ENCODE measurements around the gene TSPAN9.

TSPAN9 gene

DNA sequence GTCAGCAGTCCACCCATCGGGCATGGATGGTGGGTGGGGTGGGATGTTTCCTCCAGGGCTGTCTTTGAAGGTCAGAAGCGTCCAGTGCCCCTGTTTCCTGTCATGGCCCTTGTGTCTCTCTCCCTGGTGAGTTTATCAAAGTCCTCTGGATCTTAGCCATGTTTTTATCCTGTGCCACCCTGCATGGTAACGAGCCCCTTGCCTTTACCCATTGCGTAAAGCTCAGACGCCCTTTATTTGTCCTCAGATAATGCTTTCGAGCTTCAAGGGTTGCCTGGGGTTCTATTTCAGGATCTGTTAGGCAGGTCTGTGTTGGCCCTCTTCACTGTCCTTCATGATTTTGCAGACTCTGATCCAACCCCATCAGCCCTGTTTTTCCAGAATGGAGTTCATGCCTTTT, 172.9 kb downstream of the TSPAN9 start:
- Histone ChIP-seq H3K27ac (no peak overlapping the region), H3K4me3 (ENCODE audit: low read depth, low read length) (no peak overlapping the region), H3K27me3 (replicated peaks) (no peaks in the 10 kb centered on the region), H3K36me3 (replicated peaks) (no peaks in the 10 kb centered on the region)
- DNase-seq: no peak
- in situ Hi-C loops (cut with HindIII; ENCODE audit: low pct_ligation_motif_present, low sequenced_read_pairs): no loop called here
- TF ChIP-seq, protein P1, sequence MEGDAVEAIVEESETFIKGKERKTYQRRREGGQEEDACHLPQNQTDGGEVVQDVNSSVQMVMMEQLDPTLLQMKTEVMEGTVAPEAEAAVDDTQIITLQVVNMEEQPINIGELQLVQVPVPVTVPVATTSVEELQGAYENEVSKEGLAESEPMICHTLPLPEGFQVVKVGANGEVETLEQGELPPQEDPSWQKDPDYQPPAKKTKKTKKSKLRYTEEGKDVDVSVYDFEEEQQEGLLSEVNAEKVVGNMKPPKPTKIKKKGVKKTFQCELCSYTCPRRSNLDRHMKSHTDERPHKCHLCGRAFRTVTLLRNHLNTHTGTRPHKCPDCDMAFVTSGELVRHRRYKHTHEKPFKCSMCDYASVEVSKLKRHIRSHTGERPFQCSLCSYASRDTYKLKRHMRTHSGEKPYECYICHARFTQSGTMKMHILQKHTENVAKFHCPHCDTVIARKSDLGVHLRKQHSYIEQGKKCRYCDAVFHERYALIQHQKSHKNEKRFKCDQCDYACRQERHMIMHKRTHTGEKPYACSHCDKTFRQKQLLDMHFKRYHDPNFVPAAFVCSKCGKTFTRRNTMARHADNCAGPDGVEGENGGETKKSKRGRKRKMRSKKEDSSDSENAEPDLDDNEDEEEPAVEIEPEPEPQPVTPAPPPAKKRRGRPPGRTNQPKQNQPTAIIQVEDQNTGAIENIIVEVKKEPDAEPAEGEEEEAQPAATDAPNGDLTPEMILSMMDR (IDR thresholded peaks at IDR 0.05; ENCODE audit: low read depth, low read length, missing control alignments): no peak

DNA sequence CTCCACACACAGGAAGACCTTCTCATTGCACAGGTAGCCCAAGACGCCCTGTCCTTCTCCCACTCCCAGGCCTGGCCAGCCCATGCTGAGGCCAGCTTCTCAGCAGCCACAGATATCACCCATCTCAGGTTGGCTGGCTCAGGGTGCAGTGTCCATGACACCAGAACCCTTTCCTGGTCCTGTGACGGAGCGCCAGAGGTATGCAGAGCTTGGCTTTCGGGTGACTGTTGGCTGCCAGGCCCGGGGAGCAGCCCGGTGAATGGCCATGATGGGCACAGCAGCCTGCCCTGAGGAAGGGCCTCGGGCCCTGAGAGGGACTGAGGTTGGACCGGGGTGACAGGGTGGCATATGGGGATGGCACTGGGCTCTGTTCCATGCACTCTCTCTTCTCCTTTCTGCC, 173.4 kb downstream of the TSPAN9 start:
- TF ChIP-seq, protein P1 (IDR thresholded peaks at IDR 0.05; ENCODE audit: low read depth, low read length, missing control alignments): no peak
- Histone ChIP-seq H3K27me3 (replicated peaks) (no peaks in the 10 kb centered on the region), H3K4me3 (ENCODE audit: low read depth, low read length) (no peak overlapping the region), H3K27ac (no peak overlapping the region), H3K36me3 (replicated peaks) (no peaks in the 10 kb centered on the region)
- in situ Hi-C loops (cut with HindIII; ENCODE audit: low pct_ligation_motif_present, low sequenced_read_pairs): no loop called here
- DNase-seq: no peak

DNA sequence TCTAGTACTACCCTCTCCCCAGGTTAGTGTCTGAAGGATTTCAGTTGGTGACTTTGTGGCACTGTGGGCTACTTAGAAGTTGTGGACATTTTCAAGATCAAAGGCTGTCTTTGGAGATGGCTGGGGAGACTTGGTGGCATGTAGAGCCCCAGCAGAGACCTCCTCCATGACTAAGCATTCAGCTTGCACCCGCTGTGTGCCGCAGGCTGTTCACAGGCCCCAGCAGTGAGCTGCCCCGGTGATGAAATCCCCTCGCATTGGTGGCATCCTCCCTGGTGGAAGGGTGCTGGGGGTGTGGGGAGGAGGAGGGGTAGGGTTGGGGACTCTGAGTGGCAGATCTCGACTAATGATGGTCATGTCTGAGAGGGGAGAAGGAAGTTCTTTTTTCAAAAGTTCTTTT, 173.9 kb downstream of the TSPAN9 start:
- Histone ChIP-seq H3K36me3 (replicated peaks) (no peaks in the 10 kb centered on the region), H3K27me3 (replicated peaks) (no peaks in the 10 kb centered on the region), H3K27ac (no peak overlapping the region), H3K4me3 (ENCODE audit: low read depth, low read length) (no peak overlapping the region)
- DNase-seq: no peak
- in situ Hi-C loops (cut with HindIII; ENCODE audit: low pct_ligation_motif_present, low sequenced_read_pairs): no loop called here
- TF ChIP-seq, protein P1 (IDR thresholded peaks at IDR 0.05; ENCODE audit: low read depth, low read length, missing control alignments): no peak

DNA sequence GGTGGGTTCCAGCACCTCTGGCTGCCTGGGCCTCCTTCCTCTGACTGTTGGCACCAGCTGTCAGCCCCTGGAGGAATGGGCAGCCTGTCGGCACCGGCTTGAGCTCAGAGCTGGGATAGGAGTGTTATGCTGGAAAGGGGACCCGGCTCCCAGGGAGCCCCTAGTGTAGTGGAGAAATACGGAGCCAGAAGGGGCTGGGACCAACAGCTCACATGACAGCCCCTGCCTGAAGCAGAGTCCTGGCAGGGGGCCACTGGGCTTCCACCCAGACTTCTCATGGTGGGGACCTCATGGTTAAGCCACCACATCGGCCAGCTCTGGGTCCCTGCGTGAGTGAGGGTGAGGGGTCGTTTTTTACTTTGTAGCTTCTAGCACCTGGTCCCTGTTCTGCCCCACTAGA, 174.5 kb downstream of the TSPAN9 start:
- DNase-seq: no peak
- Histone ChIP-seq H3K4me3 (ENCODE audit: low read depth, low read length) (no peak overlapping the region), H3K36me3 (replicated peaks) (no peaks in the 10 kb centered on the region), H3K27ac (no peak overlapping the region), H3K27me3 (replicated peaks) (no peaks in the 10 kb centered on the region)
- TF ChIP-seq, protein P1 (IDR thresholded peaks at IDR 0.05; ENCODE audit: low read depth, low read length, missing control alignments): no peak
- in situ Hi-C loops (cut with HindIII; ENCODE audit: low pct_ligation_motif_present, low sequenced_read_pairs): no loop called here

DNA sequence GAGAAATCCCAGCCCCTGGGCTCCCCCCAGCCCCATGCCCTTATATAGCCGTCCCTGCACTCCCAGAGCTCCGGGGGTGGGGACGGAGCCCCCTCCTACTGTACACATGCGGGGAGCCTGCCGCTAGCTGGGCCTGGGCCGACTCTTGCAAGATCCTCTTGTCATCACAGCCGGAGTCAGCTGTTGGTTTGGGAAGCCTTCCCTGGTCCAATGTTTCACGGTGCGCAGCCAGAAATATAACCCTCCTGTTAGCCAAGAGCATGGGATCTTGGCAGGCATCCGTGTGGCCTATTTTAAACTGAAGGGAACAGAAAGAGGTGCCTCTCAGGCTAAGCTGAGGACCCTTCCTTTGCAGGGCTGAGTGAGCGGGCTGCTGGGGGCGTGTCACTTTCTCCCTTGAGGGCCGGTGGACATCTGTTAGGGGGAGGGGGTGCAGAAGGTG, 175.3 kb downstream of the TSPAN9 start:
- H3K36me3 ChIP-seq (replicated peaks): no peaks in the 10 kb centered on the region
- no peak overlapping the region for H3K27ac ChIP-seq
- in situ Hi-C loops (cut with HindIII; ENCODE audit: low pct_ligation_motif_present, low sequenced_read_pairs): no loop called here
- H3K4me3 ChIP-seq (ENCODE audit: low read depth, low read length): no peak overlapping the region
- H3K27me3 ChIP-seq (replicated peaks): no peaks in the 10 kb centered on the region
- no peak for DNase-seq
- TF ChIP-seq, protein P1 (IDR thresholded peaks at IDR 0.05; ENCODE audit: low read depth, low read length, missing control alignments): no peak

DNA sequence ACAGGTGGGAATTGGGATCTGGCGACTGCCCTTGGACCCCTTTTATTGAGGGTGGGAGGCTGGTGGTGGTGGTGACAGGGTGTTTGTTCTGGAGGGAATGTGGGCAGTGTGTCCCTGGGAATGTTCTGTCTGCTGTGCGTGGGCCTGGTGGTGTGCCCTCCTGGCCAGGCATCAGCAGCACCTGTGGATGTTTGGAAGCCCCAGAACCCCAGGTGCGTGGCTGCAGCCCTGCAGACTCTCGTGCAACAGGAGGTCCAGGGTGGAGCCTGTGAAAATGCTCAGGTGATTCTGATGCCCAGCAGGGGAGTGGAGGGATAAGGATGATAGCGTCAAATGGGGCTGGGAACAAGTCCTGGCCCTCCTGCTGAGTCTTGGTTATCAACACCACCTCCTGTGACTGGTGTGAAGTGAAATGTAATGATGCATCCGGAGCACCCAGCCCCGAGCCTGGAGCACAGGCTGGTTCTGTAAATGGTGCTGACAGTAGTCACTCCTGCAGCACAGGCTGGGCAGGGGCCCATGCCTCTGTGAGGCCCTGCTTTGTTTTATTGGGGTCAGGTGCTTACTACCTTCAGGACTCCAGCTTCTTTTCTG, 176.6 kb downstream of the TSPAN9 start:
- in situ Hi-C loops (cut with HindIII; ENCODE audit: low pct_ligation_motif_present, low sequenced_read_pairs): no loop called here
- H3K36me3 ChIP-seq (replicated peaks): no peaks in the 10 kb centered on the region
- TF ChIP-seq, protein P1 (IDR thresholded peaks at IDR 0.05; ENCODE audit: low read depth, low read length, missing control alignments): no peak

More for the DNA sequence above, 176.6 kb downstream of the TSPAN9 start:
- Histone ChIP-seq H3K27me3 (replicated peaks) (no peaks in the 10 kb centered on the region), H3K4me3 (ENCODE audit: low read depth, low read length) (no peak overlapping the region), H3K27ac (no peak overlapping the region)
- DNase-seq: no peak

Data from brain microvascular endothelial cell (primary cell).